Keratinocyte (primary cell): Measurements from ENCODE around the gene PFN1.

Experiments used
- CTCF ChIP-seq, 3 experiments: IDR thresholded peaks in 1 of 3; conservative IDR thresholded peaks in 1 of 3; optimal IDR thresholded peaks in 1 of 3; 2 replicates in 2 of 3; 3 replicates in 1 of 3; pipeline versions ENCODE3 to v1.5.1; 2011; ENCODE audit warnings: low read length in 3 of 3, mild to moderate bottlenecking in 3 of 3, moderate library complexity in 2 of 3, control low read depth in 1 of 3, inconsistent platforms in 1 of 3; ENCODE audit not compliant: insufficient read depth in 2 of 3; ENCODE audit errors: extremely low read depth in 1 of 3
- EZH2 ChIP-seq: IDR thresholded peaks from one replicate; pipeline ENCODE4 v1.6.1; 2012; ENCODE audit warnings: inconsistent platforms, mild to moderate bottlenecking, low read length, moderate library complexity

GRCh38 chr17:4946312-4946976, 1.9 kb downstream of the PFN1 start:
- TF ChIP-seq CTCF (optimal IDR thresholded peaks at IDR 0.05 in 1 of 3, IDR thresholded peaks at IDR 0.05 in 1 of 3, conservative IDR thresholded peaks at IDR 0.05 in 1 of 3; ENCODE audit: extremely low read depth in 1 of 3, insufficient read depth in 2 of 3, low read length in 3 of 3) (no peak), EZH2 (no peak)
